NCI-H82 (cell line): ENCODE results near the gene CCSAP.
"Not testable (repeated sequence)": the region's sequence is repeated elsewhere in the genome, so short reads cannot be mapped to it uniquely, and the experiment has no call there.

Experiments
- DNase-seq: peaks from one replicate; lab custom pipeline; 2025; lab: John Stamatoyannopoulos, UW

Gene CCSAP

GRCh38 chr1:229325853-229326487, 16.9 kb downstream of the CCSAP start:
- peak; percentile 72 for DNase-seq

GRCh38 chr1:229325401-229325800, 17.4 kb downstream of the CCSAP start:
- no peak for DNase-seq

- DNase-seq, result no peak
Observed at GRCh38 chr1:229323885-229324553, 18.8 kb downstream of the CCSAP start.

GRCh38 chr1:229323201-229323600, 19.6 kb downstream of the CCSAP start:
- no peak for DNase-seq

GRCh38 chr1:229319487-229319886, 23.4 kb downstream of the CCSAP start:
- DNase-seq, result no peak

- DNase-seq, result no peak
Observed at GRCh38 chr1:229318056-229318455, 24.8 kb downstream of the CCSAP start.

GRCh38 chr1:229316166-229316565, 26.7 kb downstream of the CCSAP start:
- DNase-seq, result no peak

GRCh38 chr1:229310833-229311232, 32.0 kb downstream of the CCSAP start:
- DNase-seq, result no peak

GRCh38 chr1:229309684-229310083, 33.2 kb downstream of the CCSAP start:
- no peak for DNase-seq

- no peak for DNase-seq
Observed at GRCh38 chr1:229309074-229309473, 33.8 kb downstream of the CCSAP start.

- DNase-seq, result no peak
Observed at GRCh38 chr1:229305392-229305791, 37.5 kb downstream of the CCSAP start.

- no peak for DNase-seq
Observed at GRCh38 chr1:229303855-229304254, 39.0 kb downstream of the CCSAP start.

GRCh38 chr1:229302740-229303139, 40.1 kb downstream of the CCSAP start:
- no peak for DNase-seq

GRCh38 chr1:229300099-229300757, 42.6 kb downstream of the CCSAP start:
- DNase-seq, result no peak

GRCh38 chr1:229298887-229299503, 43.9 kb downstream of the CCSAP start:
- no peak for DNase-seq

GRCh38 chr1:229298420-229298819, 44.4 kb downstream of the CCSAP start:
- DNase-seq, result no peak

GRCh38 chr1:229297746-229298145, 45.1 kb downstream of the CCSAP start:
- no peak for DNase-seq

- no peak for DNase-seq
Observed at GRCh38 chr1:229296541-229296941, 46.3 kb downstream of the CCSAP start.

- DNase-seq, result no peak
Observed at GRCh38 chr1:229295745-229296144, 47.1 kb downstream of the CCSAP start.

- DNase-seq, result no peak
Observed at GRCh38 chr1:229293528-229294204, 49.2 kb downstream of the CCSAP start.

GRCh38 chr1:229291686-229292085, 51.2 kb downstream of the CCSAP start:
- not testable (repeated sequence) for DNase-seq

- no peak for DNase-seq
Observed at GRCh38 chr1:229288516-229288915, 54.3 kb downstream of the CCSAP start.
